ENCODE data around the gene ZNF613.
A peak's percentile ranks its signal among the peaks of the same experiment; 100 is the strongest.
"Not testable (repeated sequence)": the region's sequence is repeated elsewhere in the genome, so short reads cannot be mapped to it uniquely, and the experiment has no call there.

The ZNF613 gene

DNA sequence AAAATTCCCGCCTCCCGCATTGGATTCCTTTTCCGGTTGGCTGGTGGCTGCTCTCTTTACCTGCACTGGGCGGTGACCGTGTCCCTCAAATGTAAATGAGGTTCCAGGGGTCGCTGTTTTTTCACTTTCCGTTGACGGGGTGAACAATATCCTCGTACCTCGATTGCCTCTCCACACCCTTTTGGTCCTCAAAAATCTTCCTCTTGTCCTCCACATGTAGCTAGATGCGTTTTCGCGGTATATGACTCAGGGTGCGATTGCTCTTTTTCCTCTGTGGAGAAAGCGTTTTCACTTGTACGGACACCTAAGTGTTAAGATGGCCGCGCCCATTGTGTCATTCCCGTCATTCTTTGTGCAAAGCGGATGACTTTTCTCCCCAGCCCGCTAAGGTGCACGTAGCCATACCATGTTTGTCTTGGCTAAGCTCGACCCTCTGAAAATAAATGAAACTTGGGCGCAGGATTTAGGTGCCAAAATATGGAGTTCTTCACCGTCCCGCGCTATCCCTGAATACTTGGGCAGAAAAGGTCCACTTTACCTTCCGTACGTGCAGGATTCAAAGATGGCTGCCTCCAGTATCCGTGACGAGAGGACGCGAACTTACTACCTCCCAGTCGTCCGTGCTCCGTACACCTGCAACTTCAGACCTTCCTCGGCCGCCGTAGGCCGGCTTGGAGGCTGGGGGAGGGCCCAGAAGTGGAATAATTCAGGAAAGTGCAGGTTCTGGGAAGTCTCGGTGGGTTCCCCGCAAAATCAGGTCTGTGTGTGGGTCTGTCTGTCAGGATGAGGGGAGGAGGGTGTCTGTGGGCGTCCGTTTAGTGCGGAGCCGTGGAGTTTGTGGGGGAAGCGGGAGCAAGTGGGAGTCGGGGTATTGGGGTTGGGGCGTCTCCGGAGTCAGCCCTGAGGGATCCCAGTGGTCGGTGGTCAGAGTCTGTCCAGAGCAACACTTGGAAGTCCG lies at the start of gene ZNF613:
Gene ZNF613 (plus strand): TSS at position 689 of the 958 bp plus-strand sequence. CDS start 8,749 bp downstream, outside the sequence.
- DNase-seq, result peak; percentile 76

DNA sequence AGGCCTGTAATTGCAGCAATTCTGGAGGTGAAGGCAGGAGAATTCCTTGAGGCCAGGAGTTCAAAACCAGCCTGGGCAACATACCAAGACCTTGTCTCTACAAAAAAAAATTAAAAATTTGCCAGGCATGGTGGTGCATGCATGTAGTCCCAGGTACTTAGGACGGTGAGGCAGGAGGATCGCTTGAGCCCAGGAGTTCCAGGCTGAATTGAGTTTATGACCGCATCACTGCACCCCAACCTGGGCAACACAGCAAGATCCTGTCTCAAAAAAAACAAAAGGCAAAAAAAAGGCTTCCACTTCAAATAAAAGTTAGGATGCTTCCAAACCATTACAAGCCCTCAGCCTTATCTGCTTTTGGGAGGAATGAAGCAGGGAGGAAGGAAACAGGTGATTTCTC lies 44.8 kb upstream of the ZNF613 start:
- no peak for DNase-seq

GRCh38 chr19:51884713-51885112 lies 42.6 kb upstream of the ZNF613 start:
- no peak for DNase-seq

DNA sequence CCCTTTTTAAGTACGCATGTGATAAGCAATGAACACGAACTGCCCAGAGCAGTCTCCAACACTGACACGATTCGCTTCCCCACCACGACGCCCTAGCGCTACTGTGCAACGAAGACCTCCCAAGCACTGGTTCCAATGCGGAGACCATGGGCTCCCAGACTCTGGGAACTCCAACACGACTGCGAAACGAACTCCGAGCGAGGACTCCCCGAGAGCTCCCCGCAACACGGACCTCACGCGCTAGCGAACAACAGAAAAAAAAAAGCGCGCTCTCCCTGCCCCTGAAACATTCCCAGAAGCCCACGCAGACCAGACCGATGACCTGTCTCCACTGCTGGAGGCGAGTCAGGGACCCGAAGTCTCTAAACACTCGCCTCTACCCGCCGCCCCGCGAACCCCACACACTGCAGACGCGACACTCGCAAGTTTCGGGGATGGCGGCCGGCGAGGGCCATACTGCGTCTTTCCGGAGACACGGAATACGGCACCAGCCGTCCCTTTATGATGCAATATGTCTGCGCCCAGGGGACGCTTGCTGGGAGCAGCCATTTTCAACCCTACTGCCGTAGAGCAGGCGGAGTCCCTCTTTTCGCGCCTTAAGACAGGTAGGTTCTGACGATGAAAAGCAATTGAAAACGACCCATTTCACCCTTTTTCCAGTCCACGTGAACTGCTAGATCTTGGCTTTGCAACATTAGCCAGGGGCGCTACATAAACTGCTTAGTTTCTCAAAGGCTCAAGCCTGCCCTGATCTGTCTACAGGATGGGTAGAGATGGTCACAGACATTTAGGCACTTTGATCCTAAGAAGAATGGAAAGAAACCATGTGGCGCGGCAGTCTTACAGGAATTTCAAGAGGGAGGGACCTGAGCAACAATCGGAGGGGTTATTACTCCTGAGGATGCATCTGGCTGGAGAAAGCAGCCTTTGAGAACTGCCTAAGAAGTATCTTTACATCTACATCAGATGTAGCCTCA lies 39.5 kb upstream of the ZNF613 start, which contains the start of gene ZNF577:
Gene ZNF577 (minus strand): TSS at position 430 of the 977 bp plus-strand sequence. CDS start 7,569 bp downstream, outside the sequence.
- peak; percentile 70 for DNase-seq

DNA sequence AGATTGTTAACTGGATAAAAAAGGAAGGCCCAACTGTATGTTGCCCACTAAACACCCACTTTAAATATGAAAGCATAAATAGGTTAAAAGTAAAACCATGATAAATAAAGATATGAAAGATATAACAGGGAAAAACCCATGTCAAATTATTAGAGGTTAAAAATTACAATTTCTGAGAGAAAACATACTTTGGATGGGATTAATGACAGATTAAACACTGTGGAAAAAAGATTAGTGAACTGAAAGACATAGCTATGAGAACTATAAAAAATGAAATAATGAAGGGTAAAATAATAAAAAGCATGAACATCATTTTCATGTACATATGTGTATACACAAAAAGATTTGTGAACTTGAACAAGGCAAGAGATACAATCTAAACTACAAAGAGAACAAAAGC lies 37.3 kb upstream of the ZNF613 start:
- DNase-seq, result no peak

GRCh38 chr19:51891193-51891747 lies 36.0 kb upstream of the ZNF613 start:
- no peak for DNase-seq

GRCh38 chr19:51901860-51902259 lies 25.4 kb upstream of the ZNF613 start:
- no peak for DNase-seq

DNA sequence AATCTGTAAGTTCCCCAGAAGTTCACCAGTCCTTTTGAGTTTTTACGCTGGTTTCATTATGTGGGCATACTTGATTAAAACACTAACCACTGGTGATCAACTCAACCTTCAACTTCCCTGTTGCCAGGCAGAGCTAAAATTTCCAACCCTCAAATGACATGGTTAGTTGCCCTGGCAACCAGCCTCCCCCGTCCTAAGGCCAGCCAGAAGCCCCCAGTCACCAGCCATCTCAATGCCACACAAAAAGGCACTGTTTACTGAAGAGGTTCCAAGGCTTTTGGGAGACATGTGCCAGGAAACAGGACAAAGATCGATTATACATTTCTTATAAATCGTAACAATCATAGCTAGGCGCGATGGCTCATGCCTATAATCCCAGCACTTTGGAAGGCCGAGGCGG lies 24.1 kb upstream of the ZNF613 start:
- DNase-seq, result no peak

DNA sequence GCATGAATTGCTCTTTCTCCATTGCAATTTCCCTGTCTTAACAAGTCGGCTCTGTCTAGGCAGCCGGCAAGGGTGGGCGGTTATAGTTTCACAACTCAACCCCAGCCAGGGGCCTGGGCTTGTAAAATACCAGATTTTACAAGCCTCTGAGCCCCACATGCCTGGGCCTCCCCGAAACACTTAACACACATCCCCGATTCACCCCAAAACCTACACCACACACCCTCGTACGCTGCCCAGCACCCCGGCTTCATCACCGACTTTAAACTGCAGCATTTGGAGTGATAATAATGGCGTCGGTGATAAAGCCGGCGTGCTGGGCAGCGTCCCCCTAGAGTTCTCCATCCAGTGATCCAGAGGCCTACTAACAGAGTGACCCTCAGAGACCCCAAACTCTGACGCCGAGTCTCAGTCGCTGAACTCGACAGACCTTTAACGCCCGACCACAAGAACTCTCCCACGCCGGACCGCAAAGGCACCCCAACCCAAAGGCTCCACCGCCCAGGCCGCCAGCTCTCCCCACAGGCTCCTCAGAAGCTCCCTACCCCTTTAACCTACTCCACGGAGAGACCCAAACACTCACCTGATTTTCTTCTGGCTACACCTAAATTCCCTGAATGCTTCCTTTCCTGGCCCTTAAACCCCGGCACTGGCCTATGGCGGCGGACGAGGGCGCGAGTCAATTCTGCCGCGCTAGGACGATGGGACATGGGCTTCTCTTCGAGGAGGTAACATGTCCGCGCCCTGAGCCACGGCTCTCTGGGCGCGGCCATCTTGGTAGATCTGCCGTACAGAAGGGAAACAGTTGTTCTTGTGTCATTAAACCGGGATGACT lies 22.7 kb upstream of the ZNF613 start, which contains the start of gene ZNF649:
Gene ZNF649 (minus strand): TSS at position 687 of the 835 bp plus-strand sequence. CDS start 4,910 bp downstream, outside the sequence.
- DNase-seq, result peak; percentile 33

- DNase-seq, result no peak
Measured at GRCh38 chr19:51905206-51905605, 22.1 kb upstream of the ZNF613 start.

DNA sequence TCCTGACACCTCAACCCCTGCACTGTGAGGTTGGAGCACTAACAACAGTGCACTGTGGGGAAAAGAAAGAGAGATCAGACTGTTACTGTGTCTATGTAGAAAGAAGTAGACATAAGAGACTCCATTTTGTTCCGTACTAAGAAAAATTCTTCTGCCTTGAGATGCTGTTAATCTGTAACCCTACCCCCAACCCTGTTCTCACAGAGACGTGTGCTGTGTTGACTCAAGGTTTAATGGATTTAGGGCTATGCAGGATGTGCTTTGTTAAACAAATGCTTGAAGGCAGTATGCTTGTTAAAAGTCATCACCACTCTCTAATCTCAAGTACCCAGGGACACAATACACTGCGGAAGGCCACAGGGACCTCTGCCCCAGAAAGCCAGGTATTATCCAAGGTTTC lies 21.6 kb upstream of the ZNF613 start:
- DNase-seq, result not testable (repeated sequence)

- not testable (repeated sequence) for DNase-seq
Measured at GRCh38 chr19:51906108-51906507, 21.2 kb upstream of the ZNF613 start.

- DNase-seq, result not testable (repeated sequence)
Measured at GRCh38 chr19:51907981-51908380, 19.3 kb upstream of the ZNF613 start.

- DNase-seq, result no peak
Measured at GRCh38 chr19:51915324-51915867, 11.9 kb upstream of the ZNF613 start.

GRCh38 chr19:51916167-51916566 lies 11.1 kb upstream of the ZNF613 start:
- no peak for DNase-seq

GRCh38 chr19:51919606-51920005 lies 7.7 kb upstream of the ZNF613 start:
- DNase-seq, result no peak

DNA sequence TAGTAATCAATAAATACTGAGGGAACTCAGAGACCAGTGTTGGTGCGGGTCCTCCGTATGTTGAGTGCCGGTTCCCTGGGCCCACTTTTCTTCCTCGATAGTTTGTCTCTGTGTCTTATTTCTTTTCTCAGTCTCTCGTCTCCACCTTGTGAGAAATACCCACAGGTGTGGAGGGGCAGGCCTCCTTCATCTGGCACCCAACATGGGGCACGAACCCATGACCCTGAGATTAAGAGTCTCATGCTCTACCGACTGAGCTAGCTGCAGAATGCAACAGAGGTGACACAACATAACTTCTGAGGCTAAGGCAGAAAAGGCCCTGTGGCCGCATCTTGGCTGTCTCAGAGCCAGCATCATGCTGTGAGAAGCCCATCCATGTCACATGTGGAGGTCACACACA lies 5.3 kb upstream of the ZNF613 start:
- DNase-seq, result no peak

DNA sequence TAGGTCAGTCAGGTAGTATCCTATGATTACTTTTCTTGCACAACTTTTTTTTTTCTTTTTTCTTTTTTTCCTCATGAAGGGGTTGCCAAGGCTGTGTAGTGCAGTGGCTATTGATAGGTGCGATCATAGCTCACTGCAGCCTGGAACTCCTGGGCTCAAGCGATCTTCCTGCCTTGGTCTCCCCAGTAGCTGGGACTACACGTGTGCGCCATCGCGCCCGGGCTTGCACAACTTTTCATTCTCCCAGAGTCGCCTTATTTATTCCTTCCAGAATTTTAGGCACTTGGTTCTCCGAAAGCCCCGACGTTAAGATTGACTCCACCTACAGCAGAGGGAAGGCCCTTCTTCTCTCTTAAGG lies 867 bp upstream of the ZNF613 start:
- no peak for DNase-seq

DNA sequence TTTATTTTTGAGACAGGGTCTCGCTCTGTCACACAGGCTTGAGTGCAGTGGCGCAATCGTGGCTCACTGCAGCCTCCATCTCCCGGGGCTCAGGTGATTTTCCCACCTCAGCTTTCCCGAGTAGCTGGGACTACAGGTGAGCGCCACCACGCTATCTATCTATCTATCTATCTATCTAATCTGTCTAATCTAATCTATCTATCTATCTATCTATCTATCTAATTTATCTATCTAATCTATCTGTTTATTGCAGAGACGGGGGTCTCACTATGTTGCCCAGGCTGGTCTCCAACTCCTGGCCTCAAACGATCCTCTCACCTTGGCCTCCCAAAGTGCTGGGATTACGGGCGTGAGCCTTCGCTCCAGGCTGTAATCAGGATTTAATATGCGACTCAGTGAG lies 587 bp downstream of the ZNF613 start:
- DNase-seq, result no peak

GRCh38 chr19:51931921-51932320 lies 4.6 kb downstream of the ZNF613 start:
- DNase-seq, result no peak

DNA sequence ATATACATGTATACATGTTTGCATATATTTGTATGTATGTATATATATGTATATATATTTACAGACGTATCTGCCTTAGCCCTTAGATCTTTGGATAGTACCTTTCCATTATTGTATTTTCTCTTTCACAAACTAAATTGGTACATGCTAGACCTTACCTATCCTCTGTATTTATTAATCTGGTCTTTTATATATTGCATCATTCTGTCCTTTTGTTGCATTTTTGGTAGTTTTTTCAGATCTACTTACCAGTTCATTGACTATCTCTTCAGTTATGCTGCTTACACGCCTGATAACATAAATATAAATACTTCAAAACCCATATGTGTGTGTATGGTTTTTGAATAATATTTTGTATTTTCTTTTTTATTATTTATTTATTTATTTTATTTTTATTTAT lies 11.7 kb downstream of the ZNF613 start:
- no peak for DNase-seq
